ENCODE data around the gene C1orf232. TPM values are rescaled to one million over a fixed set of nuclear protein-coding genes. Genes with fewer than 3 reads are reported as not detected.
A peak's percentile ranks its signal among the peaks of the same experiment; 100 is the strongest.

The C1orf232 gene
- not detected for total RNA-seq (ENCODE audit: insufficient read depth, low replicate concordance)

GRCh38 chr1:26168410-26169197 lies at the start of gene C1orf232:
Gene C1orf232 (minus strand): TSS chr1:26168963. CDS start chr1:26168499, 464 bp downstream.
- DNase-seq (ENCODE audit: low spot score): peak; percentile 44

GRCh38 chr1:26215246-26215645 lies 46.5 kb upstream of the C1orf232 start:
- DNase-seq (ENCODE audit: low spot score): no peak

- no peak for DNase-seq (ENCODE audit: low spot score)
Observed at GRCh38 chr1:26213335-26213905, 44.7 kb upstream of the C1orf232 start.

GRCh38 chr1:26212726-26213125 lies 44.0 kb upstream of the C1orf232 start:
- no peak for DNase-seq (ENCODE audit: low spot score)

- DNase-seq (ENCODE audit: low spot score): no peak
Observed at GRCh38 chr1:26210147-26210870, 41.5 kb upstream of the C1orf232 start.

- no peak for DNase-seq (ENCODE audit: low spot score)
Observed at GRCh38 chr1:26203642-26204318, 35.0 kb upstream of the C1orf232 start.

GRCh38 chr1:26200413-26200812 lies 31.6 kb upstream of the C1orf232 start:
- DNase-seq (ENCODE audit: low spot score): no peak

GRCh38 chr1:26197813-26198212 lies 29.1 kb upstream of the C1orf232 start:
- DNase-seq (ENCODE audit: low spot score): no peak

GRCh38 chr1:26197301-26197700 lies 28.5 kb upstream of the C1orf232 start:
- no peak for DNase-seq (ENCODE audit: low spot score)

- DNase-seq (ENCODE audit: low spot score): no peak
Observed at GRCh38 chr1:26195805-26196204, 27.0 kb upstream of the C1orf232 start.

- no peak for DNase-seq (ENCODE audit: low spot score)
Observed at GRCh38 chr1:26191739-26192138, 23.0 kb upstream of the C1orf232 start.

- peak; percentile 41 for DNase-seq (ENCODE audit: low spot score)
Observed at GRCh38 chr1:26190373-26190987, 21.7 kb upstream of the C1orf232 start, which contains the start of gene CATSPER4. Gene CATSPER4 (plus strand): TSS chr1:26190602. CDS start chr1:26190628, 26 bp downstream.

GRCh38 chr1:26189751-26190275 lies 21.1 kb upstream of the C1orf232 start:
- no peak for DNase-seq (ENCODE audit: low spot score)

- no peak for DNase-seq (ENCODE audit: low spot score)
Observed at GRCh38 chr1:26189331-26189730, 20.6 kb upstream of the C1orf232 start.

GRCh38 chr1:26188477-26188876 lies 19.7 kb upstream of the C1orf232 start:
- DNase-seq (ENCODE audit: low spot score): no peak

GRCh38 chr1:26187882-26188281 lies 19.1 kb upstream of the C1orf232 start:
- DNase-seq (ENCODE audit: low spot score): no peak

- DNase-seq (ENCODE audit: low spot score): no peak
Observed at GRCh38 chr1:26184883-26185282, 16.1 kb upstream of the C1orf232 start.

- no peak for DNase-seq (ENCODE audit: low spot score)
Observed at GRCh38 chr1:26184086-26184485, 15.3 kb upstream of the C1orf232 start.

- no peak for DNase-seq (ENCODE audit: low spot score)
Observed at GRCh38 chr1:26182383-26182696, 13.6 kb upstream of the C1orf232 start.

- no peak for DNase-seq (ENCODE audit: low spot score)
Observed at GRCh38 chr1:26181586-26182382, 13.0 kb upstream of the C1orf232 start.
